Activated T-cell treated with anti-CD3 and anti-CD28 coated beads, Interleukin-2, amount 50 U/mL, for 24 hours (primary cell): ENCODE measurements around the gene ZNF592.
"Not testable (repeated sequence)": the region's sequence is repeated elsewhere in the genome, so short reads cannot be mapped to it uniquely, and the experiment has no call there.

Experiments
- DNase-seq: peaks from one replicate; pipeline ENCODE4 v3.0.0-alpha.2; 2020
- H3K27ac Mint-ChIP-seq: 2 replicates; pipeline ENCODE4 v1.8.0; 2020; ENCODE audit warnings: mild to moderate bottlenecking, mixed read lengths
- H3K27me3 Mint-ChIP-seq: 2 replicates; pipeline ENCODE4 v1.8.0; 2020; ENCODE audit warnings: mixed read lengths
- H3K36me3 Mint-ChIP-seq: 2 replicates; pipeline ENCODE4 v1.8.0; 2020; ENCODE audit warnings: low read depth, mixed read lengths
- H3K4me1 Mint-ChIP-seq: 2 replicates; pipeline ENCODE4 v1.8.0; 2020; ENCODE audit warnings: low read depth, mixed read lengths
- H3K4me3 Mint-ChIP-seq: 2 replicates; pipeline ENCODE4 v1.8.0; 2020; ENCODE audit warnings: mild to moderate bottlenecking, moderate library complexity, mixed read lengths
- H3K9me3 Mint-ChIP-seq: 2 replicates; pipeline ENCODE4 v1.8.0; 2020; ENCODE audit warnings: mixed read lengths

The ZNF592 gene

GRCh38 chr15:84831028-84831427 is 82.6 kb downstream of the ZNF592 start:
- no peaks in the 10 kb centered on the region for H3K36me3 Mint-ChIP-seq
- H3K9me3 Mint-ChIP-seq, result no peaks in the 10 kb centered on the region
- DNase-seq, result no peak
- no peaks in the 10 kb centered on the region for H3K4me1 Mint-ChIP-seq
- no peaks in the 10 kb centered on the region for H3K27me3 Mint-ChIP-seq
- no peak overlapping the region for H3K27ac Mint-ChIP-seq
- no peak overlapping the region for H3K4me3 Mint-ChIP-seq

GRCh38 chr15:84831613-84832012 is 83.2 kb downstream of the ZNF592 start:
- H3K27ac Mint-ChIP-seq, result no peak overlapping the region
- H3K36me3 Mint-ChIP-seq, result no peaks in the 10 kb centered on the region
- no peaks in the 10 kb centered on the region for H3K4me1 Mint-ChIP-seq
- DNase-seq, result no peak
- no peaks in the 10 kb centered on the region for H3K9me3 Mint-ChIP-seq
- H3K27me3 Mint-ChIP-seq, result no peaks in the 10 kb centered on the region
- H3K4me3 Mint-ChIP-seq, result no peak overlapping the region

- no peak overlapping the region for H3K27ac Mint-ChIP-seq
- H3K4me1 Mint-ChIP-seq, result no peaks in the 10 kb centered on the region
- no peaks in the 10 kb centered on the region for H3K9me3 Mint-ChIP-seq
- no peaks in the 10 kb centered on the region for H3K27me3 Mint-ChIP-seq
- no peak for DNase-seq
- H3K4me3 Mint-ChIP-seq, result no peak overlapping the region
- H3K36me3 Mint-ChIP-seq, result no peaks in the 10 kb centered on the region
These were observed 84.2 kb downstream of the ZNF592 start for GRCh38 chr15:84832448-84833040.

GRCh38 chr15:84833447-84834228 is 85.2 kb downstream of the ZNF592 start:
- Mint-ChIP-seq H3K9me3 (no peaks in the 10 kb centered on the region), H3K36me3 (no peaks in the 10 kb centered on the region)
- no peak for DNase-seq

GRCh38 chr15:84834229-84834955 is 86.0 kb downstream of the ZNF592 start:
- no peak overlapping the region for H3K27ac Mint-ChIP-seq
- no peaks in the 10 kb centered on the region for H3K4me1 Mint-ChIP-seq
- H3K9me3 Mint-ChIP-seq, result no peaks in the 10 kb centered on the region
- H3K4me3 Mint-ChIP-seq, result no peak overlapping the region
- DNase-seq, result no peak
- no peaks in the 10 kb centered on the region for H3K36me3 Mint-ChIP-seq
- H3K27me3 Mint-ChIP-seq, result no peaks in the 10 kb centered on the region

More at GRCh38 chr15:84833447-84834228, 85.2 kb downstream of the ZNF592 start:
- Mint-ChIP-seq H3K4me3 (no peak overlapping the region), H3K27me3 (no peaks in the 10 kb centered on the region), H3K27ac (no peak overlapping the region), H3K4me1 (no peaks in the 10 kb centered on the region)

GRCh38 chr15:84834969-84835368 is 86.6 kb downstream of the ZNF592 start:
- Mint-ChIP-seq H3K9me3 (no peaks in the 10 kb centered on the region), H3K27ac (no peak overlapping the region), H3K4me1 (no peaks in the 10 kb centered on the region), H3K36me3 (no peaks in the 10 kb centered on the region), H3K27me3 (no peaks in the 10 kb centered on the region), H3K4me3 (no peak overlapping the region)
- no peak for DNase-seq

GRCh38 chr15:84835661-84836337 is 87.4 kb downstream of the ZNF592 start:
- H3K27me3 Mint-ChIP-seq, result no peaks in the 10 kb centered on the region
- no peak overlapping the region for H3K4me3 Mint-ChIP-seq
- no peak overlapping the region for H3K27ac Mint-ChIP-seq
- no peaks in the 10 kb centered on the region for H3K4me1 Mint-ChIP-seq
- no peaks in the 10 kb centered on the region for H3K36me3 Mint-ChIP-seq
- no peak for DNase-seq
- no peaks in the 10 kb centered on the region for H3K9me3 Mint-ChIP-seq

- H3K4me3 Mint-ChIP-seq, result no peak overlapping the region
- H3K4me1 Mint-ChIP-seq, result no peaks in the 10 kb centered on the region
- H3K9me3 Mint-ChIP-seq, result no peaks in the 10 kb centered on the region
- no peaks in the 10 kb centered on the region for H3K36me3 Mint-ChIP-seq
- no peak for DNase-seq
- H3K27ac Mint-ChIP-seq, result no peak overlapping the region
- H3K27me3 Mint-ChIP-seq, result no peaks in the 10 kb centered on the region
These were observed 88.5 kb downstream of the ZNF592 start for GRCh38 chr15:84836844-84837243.

GRCh38 chr15:84839714-84840113 is 91.3 kb downstream of the ZNF592 start:
- Mint-ChIP-seq H3K4me1 (no peaks in the 10 kb centered on the region), H3K27me3 (no peaks in the 10 kb centered on the region), H3K9me3 (no peaks in the 10 kb centered on the region), H3K36me3 (no peaks in the 10 kb centered on the region), H3K27ac (no peak overlapping the region), H3K4me3 (no peak overlapping the region)
- DNase-seq, result no peak

- Mint-ChIP-seq H3K27me3 (no peaks in the 10 kb centered on the region), H3K9me3 (no peaks in the 10 kb centered on the region), H3K36me3 (no peaks in the 10 kb centered on the region), H3K4me3 (no peak overlapping the region), H3K27ac (no peak overlapping the region), H3K4me1 (no peaks in the 10 kb centered on the region)
- DNase-seq, result no peak
These were observed 91.9 kb downstream of the ZNF592 start for GRCh38 chr15:84840255-84840654.

- Mint-ChIP-seq H3K9me3 (no peaks in the 10 kb centered on the region), H3K4me3 (no peak overlapping the region), H3K27ac (no peak overlapping the region), H3K27me3 (no peaks in the 10 kb centered on the region), H3K36me3 (no peaks in the 10 kb centered on the region), H3K4me1 (no peaks in the 10 kb centered on the region)
- DNase-seq, result no peak
These were observed 92.5 kb downstream of the ZNF592 start for GRCh38 chr15:84840741-84841429.

GRCh38 chr15:84842781-84843180 is 94.4 kb downstream of the ZNF592 start:
- Mint-ChIP-seq H3K36me3 (peaks cover 5% of the 10 kb centered on the region), H3K27ac (no peak overlapping the region), H3K27me3 (no peaks in the 10 kb centered on the region), H3K4me3 (no peak overlapping the region), H3K4me1 (no peaks in the 10 kb centered on the region), H3K9me3 (peaks cover 13% of the 10 kb centered on the region)
- DNase-seq, result no peak

- Mint-ChIP-seq H3K9me3 (peaks cover 15% of the 10 kb centered on the region), H3K36me3 (peaks cover 5% of the 10 kb centered on the region)
These were observed 96.6 kb downstream of the ZNF592 start for GRCh38 chr15:84844964-84845363.

GRCh38 chr15:84845631-84846030 is 97.2 kb downstream of the ZNF592 start:
- H3K4me3 Mint-ChIP-seq, H3K27me3 Mint-ChIP-seq, H3K36me3 Mint-ChIP-seq, H3K27ac Mint-ChIP-seq, H3K4me1 Mint-ChIP-seq: not testable (repeated sequence)
- H3K9me3 Mint-ChIP-seq, result peaks cover 15% of the 10 kb centered on the region
- DNase-seq, result peak; percentile 50

More at GRCh38 chr15:84844964-84845363, 96.6 kb downstream of the ZNF592 start:
- Mint-ChIP-seq H3K4me1 (no peaks in the 10 kb centered on the region), H3K27ac (no peak overlapping the region), H3K27me3 (no peaks in the 10 kb centered on the region), H3K4me3 (no peak overlapping the region)
- DNase-seq, result no peak
